ENCODE data around the gene RPP25L.

GRCh38 chr9:34654323-34655051 lies 42.6 kb upstream of the RPP25L start:
- TF ChIP-seq CTCF (IDR thresholded peaks at IDR 0.05) (no peak), POLR2A (IDR thresholded peaks at IDR 0.05) (no peak)

Data from breast epithelium (tissue), 3 donors.